DND-41 (cell line): ENCODE measurements around the gene COLEC12.

Experiments
- CTCF ChIP-seq: IDR thresholded peaks from 2 replicates; pipeline ENCODE4 v1.5.1; 2012; ENCODE audit warnings: borderline replicate concordance, low read length, moderate library complexity, mild to moderate bottlenecking; ENCODE audit not compliant: poor library complexity, severe bottlenecking; ENCODE audit errors: extremely low read depth
- EZH2 ChIP-seq: IDR thresholded peaks from 3 replicates; pipeline ENCODE4 v1.6.1; 2012; ENCODE audit warnings: borderline replicate concordance, low read depth, mild to moderate bottlenecking, moderate library complexity, low read length, inconsistent platforms; ENCODE audit not compliant: severe bottlenecking

- TF ChIP-seq CTCF (peak; percentile 11), EZH2 (no peak)
Measured at GRCh38 chr18:292271-292670, 208.2 kb downstream of the COLEC12 start.
